NT2/D1 (cell line): ENCODE measurements around the gene SERPINE1.

ENCODE experiments used
- DNase-seq: peaks from one replicate; pipeline ENCODE4 v3.0.0-alpha.2; 2011; ENCODE audit warnings: low read depth, low spot score
- H3K27me3 ChIP-seq: 2 replicates; pipeline ENCODE4 v1.6.0; 2011; ENCODE audit warnings: mild to moderate bottlenecking; ENCODE audit not compliant: insufficient read length, insufficient read depth
- H3K36me3 ChIP-seq: 2 replicates; pipeline ENCODE4 v1.6.1; 2011; ENCODE audit warnings: mild to moderate bottlenecking, low read length, mixed read lengths; ENCODE audit not compliant: insufficient read depth, insufficient read length
- H3K4me1 ChIP-seq: 2 replicates; pipeline ENCODE4 v1.5.1; 2011; ENCODE audit not compliant: insufficient read depth, insufficient read length
- H3K4me3 ChIP-seq: 2 replicates; pipeline ENCODE4 v1.5.1; 2011; ENCODE audit warnings: low read depth; ENCODE audit not compliant: insufficient read length
- H3K9ac ChIP-seq: 2 replicates; pipeline ENCODE4 v1.6.0; 2011; ENCODE audit warnings: low read depth; ENCODE audit not compliant: insufficient read length
- H3K9me3 ChIP-seq: 2 replicates; pipeline ENCODE4 v1.5.1; 2011; ENCODE audit warnings: mild to moderate bottlenecking, low read length; ENCODE audit not compliant: insufficient read depth
- SUZ12 ChIP-seq: IDR thresholded peaks from 2 replicates; pipeline ENCODE4 v1.6.1; 2011; ENCODE audit not compliant: insufficient read length, insufficient read depth; ENCODE audit errors: extremely low read depth
- YY1 ChIP-seq: IDR thresholded peaks from 2 replicates; pipeline ENCODE4 v1.6.1; 2011; ENCODE audit not compliant: insufficient read length, insufficient read depth
- ZNF274 ChIP-seq: IDR thresholded peaks from 2 replicates; pipeline ENCODE4 v1.6.1; 2011; ENCODE audit warnings: mild to moderate bottlenecking, low read depth, low read length

Gene SERPINE1

DNA sequence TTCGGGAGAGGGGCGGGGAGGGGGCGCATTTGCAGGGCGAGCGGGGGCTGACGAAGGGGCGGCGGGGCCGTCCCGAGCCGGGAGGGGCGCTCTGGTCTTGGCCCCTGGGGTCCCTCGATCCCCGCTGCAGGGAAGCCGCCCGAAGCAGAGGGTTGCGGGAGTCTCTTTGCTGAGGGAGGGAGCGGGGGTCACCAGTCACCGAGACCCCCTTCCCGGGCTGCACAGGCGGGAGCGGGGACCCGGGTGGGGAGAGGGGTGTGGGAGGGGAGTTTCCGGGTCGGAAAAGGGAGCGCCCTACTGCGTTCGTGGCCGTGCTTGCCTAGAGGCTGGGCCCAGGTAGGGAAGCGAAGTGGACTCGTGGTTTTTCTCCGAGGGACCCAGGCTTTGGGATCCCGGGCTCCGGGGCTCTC is 27.8 kb downstream of the SERPINE1 start:
- H3K9me3 ChIP-seq: peaks cover 6% of the 10 kb centered on the region; the same call in 1 of the 2 replicates
- H3K9ac ChIP-seq: peak overlapping the region; percentile 81
- DNase-seq: no peak
- H3K4me3 ChIP-seq: peak overlapping the region; percentile 57
- peaks cover 4% of the 10 kb centered on the region for H3K4me1 ChIP-seq
- no peaks in the 10 kb centered on the region for H3K27me3 ChIP-seq
- peaks cover 28% of the 10 kb centered on the region for H3K36me3 ChIP-seq
- no peak for TF ChIP-seq YY1
- TF ChIP-seq ZNF274: no peak
- TF ChIP-seq SUZ12: no peak

DNA sequence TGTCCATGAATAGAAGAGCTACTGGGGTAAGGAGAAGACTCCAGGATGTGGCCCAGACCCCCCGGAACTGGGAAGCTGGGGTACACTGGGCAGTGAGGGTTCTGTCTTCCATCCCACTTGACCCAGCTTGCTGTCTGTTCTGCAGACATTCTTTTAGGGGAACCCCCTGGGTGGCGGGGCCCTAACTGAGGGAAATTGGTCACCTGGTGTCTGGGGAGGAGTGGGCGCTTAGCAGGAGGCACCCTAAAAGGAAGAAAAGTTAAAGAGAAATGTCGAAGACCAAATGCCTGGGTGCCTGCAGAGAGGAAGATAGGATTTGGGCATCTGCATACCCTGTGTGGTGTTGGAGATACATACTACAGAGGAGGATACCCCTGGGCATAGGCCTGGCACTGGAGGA is 28.4 kb downstream of the SERPINE1 start:
- no peaks in the 10 kb centered on the region for H3K27me3 ChIP-seq
- peak overlapping the region; percentile 81 for H3K9ac ChIP-seq
- H3K9me3 ChIP-seq: peaks cover 6% of the 10 kb centered on the region; the same call in 1 of the 2 replicates
- H3K4me3 ChIP-seq: peak overlapping the region; percentile 57
- TF ChIP-seq YY1: no peak
- no peak for TF ChIP-seq SUZ12
- TF ChIP-seq ZNF274: no peak
- H3K4me1 ChIP-seq: peaks cover 10% of the 10 kb centered on the region
- DNase-seq: no peak
- peaks cover 34% of the 10 kb centered on the region for H3K36me3 ChIP-seq

DNA sequence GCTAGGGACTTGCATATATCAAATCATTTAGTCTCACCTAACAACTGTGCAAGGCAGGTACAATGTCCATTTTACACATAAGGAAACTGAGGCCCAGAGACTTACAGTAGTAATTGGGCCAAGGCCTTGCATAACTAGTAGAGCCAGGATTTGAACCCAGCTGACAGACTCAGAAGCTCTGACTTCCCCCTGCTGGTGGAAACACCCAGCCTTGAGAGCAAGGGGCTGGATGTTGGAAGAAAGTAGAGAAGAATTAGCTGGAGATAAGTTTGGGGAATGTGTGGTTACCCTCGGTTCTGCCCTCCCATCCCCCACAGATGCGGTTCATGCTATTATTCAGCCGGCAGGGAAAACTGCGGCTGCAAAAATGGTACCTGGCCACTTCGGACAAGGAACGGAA is 29.4 kb downstream of the SERPINE1 start:
- H3K36me3 ChIP-seq: peaks cover 36% of the 10 kb centered on the region
- DNase-seq: no peak
- no peak for TF ChIP-seq SUZ12
- no peak for TF ChIP-seq YY1
- TF ChIP-seq ZNF274: no peak
- H3K4me1 ChIP-seq: peaks cover 12% of the 10 kb centered on the region
- H3K4me3 ChIP-seq: no peak overlapping the region
- H3K9ac ChIP-seq: peak overlapping the region; percentile 32
- H3K27me3 ChIP-seq: no peaks in the 10 kb centered on the region
- peaks cover 6% of the 10 kb centered on the region; the same call in 1 of the 2 replicates for H3K9me3 ChIP-seq

DNA sequence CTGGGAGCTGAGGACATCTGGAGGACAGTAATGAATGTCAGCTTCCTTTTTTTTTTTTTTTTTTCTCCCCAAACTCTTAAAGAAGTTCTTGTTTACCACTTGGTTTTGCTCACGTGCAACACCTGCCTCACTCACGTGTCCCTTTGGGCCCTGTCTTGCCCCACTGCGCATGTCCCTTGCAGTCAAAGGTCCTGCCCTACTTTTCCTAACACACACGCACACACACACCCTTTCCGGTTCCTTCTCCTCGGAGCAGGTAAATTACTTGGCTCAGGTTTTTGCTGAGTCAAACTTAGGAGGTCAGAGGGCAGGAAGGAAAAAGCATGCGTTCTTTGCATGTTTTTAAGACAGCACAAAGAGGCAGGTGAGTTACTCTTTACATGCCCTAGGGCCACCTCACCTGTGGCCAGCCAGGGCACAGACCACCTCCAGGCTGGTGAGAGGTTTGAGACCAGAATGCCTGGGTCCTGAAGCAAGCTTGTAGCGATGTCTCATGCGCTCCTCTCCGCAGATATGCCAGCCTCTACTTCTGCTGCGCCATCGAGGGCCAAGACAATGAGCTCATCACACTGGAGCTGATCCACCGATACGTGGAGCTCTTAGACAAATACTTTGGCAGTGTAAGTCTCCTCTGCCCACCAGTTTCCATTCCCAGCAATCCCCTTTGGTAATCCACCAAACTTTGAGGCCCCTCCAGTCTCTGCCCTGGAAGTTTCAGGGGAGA is 30.1 kb downstream of the SERPINE1 start:
- H3K4me1 ChIP-seq: peaks cover 13% of the 10 kb centered on the region
- no peaks in the 10 kb centered on the region for H3K27me3 ChIP-seq
- no peak overlapping the region for H3K9ac ChIP-seq
- TF ChIP-seq YY1: no peak
- no peak for TF ChIP-seq SUZ12
- TF ChIP-seq ZNF274: no peak
- peaks cover 36% of the 10 kb centered on the region for H3K36me3 ChIP-seq
- H3K9me3 ChIP-seq: peaks cover 6% of the 10 kb centered on the region; the same call in 1 of the 2 replicates
- no peak overlapping the region for H3K4me3 ChIP-seq
- no peak for DNase-seq

DNA sequence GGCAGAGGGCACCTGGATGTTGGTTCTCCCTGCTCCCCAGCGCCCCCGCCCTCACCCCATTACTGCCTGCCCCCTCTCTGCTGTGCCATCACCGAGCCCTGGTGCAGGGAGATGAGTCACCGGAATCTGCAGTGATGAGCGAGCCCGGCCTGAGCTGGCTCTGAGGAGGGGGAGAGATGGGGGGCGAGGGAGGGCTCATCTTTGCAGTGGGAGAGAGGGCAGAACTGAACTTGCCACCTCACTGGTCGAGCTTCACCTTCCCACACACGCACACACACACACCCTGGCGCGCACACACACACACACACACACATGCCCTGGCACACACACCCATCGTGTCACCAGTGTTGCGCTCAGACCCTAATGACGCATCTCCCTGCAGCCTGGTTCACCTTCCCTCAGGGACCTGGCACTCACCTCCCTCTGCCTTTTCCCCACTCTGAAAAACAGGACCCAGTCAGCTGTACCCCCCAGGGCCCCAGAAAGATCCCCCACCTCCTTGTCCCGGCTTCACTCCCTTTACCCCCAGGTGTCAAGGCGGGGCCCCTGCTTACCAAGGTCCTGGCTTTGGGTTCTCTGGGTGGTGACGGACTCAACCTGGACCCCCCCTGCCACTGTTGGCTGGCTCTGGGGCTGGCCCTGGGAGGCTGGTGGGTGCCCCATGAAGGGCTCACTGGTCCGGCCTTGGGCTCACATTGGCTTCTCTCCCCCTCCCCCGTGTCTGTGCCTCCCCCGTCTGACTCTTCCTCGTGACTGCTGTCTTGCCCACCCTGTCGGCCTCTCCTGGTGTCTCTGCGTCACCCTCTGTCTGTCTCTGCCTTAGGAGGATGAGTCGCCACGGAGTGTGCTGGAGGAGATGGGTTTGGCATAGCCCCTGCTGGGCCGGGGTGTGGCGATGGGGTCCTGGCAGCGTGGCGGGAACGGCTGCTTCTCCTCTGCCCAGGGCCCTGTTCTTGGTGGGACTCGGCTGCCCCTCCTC is 33.1 kb downstream of the SERPINE1 start:
- no peak overlapping the region for H3K4me3 ChIP-seq
- TF ChIP-seq ZNF274 (no peak), YY1 (no peak), SUZ12 (no peak)
- no peak for DNase-seq
- peak overlapping the region; percentile 42 for H3K9ac ChIP-seq
- no peaks in the 10 kb centered on the region for H3K9me3 ChIP-seq
- H3K4me1 ChIP-seq: peaks cover 16% of the 10 kb centered on the region
- peaks cover 36% of the 10 kb centered on the region for H3K36me3 ChIP-seq
- peaks cover 3% of the 10 kb centered on the region for H3K27me3 ChIP-seq

DNA sequence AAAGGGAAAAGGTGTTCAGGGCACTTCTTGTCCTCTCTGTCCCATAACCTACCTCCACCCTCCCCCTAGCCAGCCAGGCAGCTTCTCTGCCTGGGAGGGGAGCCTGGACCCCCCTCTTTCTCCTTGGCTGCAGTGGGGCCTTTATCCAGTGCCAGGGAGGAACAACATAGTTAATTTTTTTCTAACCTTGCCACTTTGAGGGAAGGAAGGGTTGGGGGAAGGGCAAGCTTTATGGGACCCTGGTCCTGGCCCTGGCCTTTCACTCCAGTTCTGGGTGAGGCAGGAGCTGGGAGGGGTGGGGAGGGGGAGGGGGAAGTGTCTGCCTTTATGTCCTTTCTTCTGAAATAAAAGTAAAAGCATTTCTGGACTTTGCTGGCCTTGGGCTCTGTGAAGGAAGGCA is 34.0 kb downstream of the SERPINE1 start:
- H3K4me3 ChIP-seq: no peak overlapping the region
- TF ChIP-seq ZNF274 (no peak), SUZ12 (no peak), YY1 (no peak)
- peaks cover 36% of the 10 kb centered on the region for H3K36me3 ChIP-seq
- peaks cover 18% of the 10 kb centered on the region for H3K4me1 ChIP-seq
- H3K9me3 ChIP-seq: no peaks in the 10 kb centered on the region
- peaks cover 7% of the 10 kb centered on the region for H3K27me3 ChIP-seq
- no peak overlapping the region for H3K9ac ChIP-seq
- no peak for DNase-seq
